HEK293 (cell line): ENCODE data around the gene AKAP8L.
A peak's percentile ranks its signal among the peaks of the same experiment; 100 is the strongest.

Source experiments
- CTCF ChIP-seq: fragments of 450-650 bp; formaldehyde crosslinking; IDR thresholded peaks from 2 replicates; pipeline ENCODE4 v1.5.1; 2016; ENCODE audit warnings: missing biosample characterization, missing genetic modification characterization
- ELK4 ChIP-seq: IDR thresholded peaks from 2 replicates; pipeline ENCODE4 v1.6.1; 2011; ENCODE audit warnings: mild to moderate bottlenecking, low read depth, low read length, borderline replicate concordance
- GLI2 ChIP-seq: fragments of 450-650 bp; formaldehyde crosslinking; IDR thresholded peaks from 2 replicates; pipeline ENCODE4; 2017; ENCODE audit warnings: missing biosample characterization, missing genetic modification characterization, low read depth, borderline replicate concordance
- GLIS2 ChIP-seq: fragments of 450-650 bp; formaldehyde crosslinking; IDR thresholded peaks from 2 replicates; pipeline ENCODE4 v1.5.1; 2016; ENCODE audit warnings: missing biosample characterization, missing genetic modification characterization
- HIC1 ChIP-seq: fragments of 450-650 bp; formaldehyde crosslinking; IDR thresholded peaks from 2 replicates; pipeline ENCODE4 v1.5.1; 2016; ENCODE audit warnings: missing biosample characterization, missing genetic modification characterization
- KLF8 ChIP-seq: fragments of 450-650 bp; formaldehyde crosslinking; IDR thresholded peaks from 2 replicates; pipeline ENCODE4 v1.5.1; 2016; ENCODE audit warnings: missing biosample characterization, missing genetic modification characterization
- OSR2 ChIP-seq: fragments of 450-650 bp; formaldehyde crosslinking; IDR thresholded peaks from 2 replicates; pipeline ENCODE4 v1.5.1; 2016; ENCODE audit warnings: missing biosample characterization, missing genetic modification characterization
- SETDB1 ChIP-seq: IDR thresholded peaks from one replicate; pipeline ENCODE4 v1.6.1; 2017; ENCODE audit warnings: mild to moderate bottlenecking, low read length, moderate library complexity, mixed read lengths; ENCODE audit not compliant: insufficient read length
- TRIM28 ChIP-seq: IDR thresholded peaks from 2 replicates; pipeline ENCODE4 v1.6.1; 2011; ENCODE audit warnings: low read length, control low read depth, borderline replicate concordance
- TSHZ1 ChIP-seq: fragments of 450-650 bp; formaldehyde crosslinking; IDR thresholded peaks from 2 replicates; pipeline ENCODE4 v1.5.1; 2016; ENCODE audit warnings: missing biosample characterization, missing genetic modification characterization, borderline replicate concordance
- YY2 ChIP-seq: fragments of 450-650 bp; formaldehyde crosslinking; IDR thresholded peaks from 2 replicates; pipeline ENCODE4 v1.5.1; 2016; ENCODE audit warnings: missing biosample characterization, missing genetic modification characterization
- ZEB2 ChIP-seq: fragments of 450-650 bp; formaldehyde crosslinking; IDR thresholded peaks from 2 replicates; pipeline ENCODE4 v1.5.1; 2016; ENCODE audit warnings: missing biosample characterization, missing genetic modification characterization
- ZFHX2 ChIP-seq: fragments of 450-650 bp; formaldehyde crosslinking; conservative IDR thresholded peaks from 2 replicates; pipeline ENCODE4 v1.5.1; 2016; ENCODE audit warnings: missing biosample characterization, missing genetic modification characterization
- ZFP41 ChIP-seq: fragments of 450-650 bp; formaldehyde crosslinking; IDR thresholded peaks from 2 replicates; pipeline ENCODE4 v1.5.1; 2016; ENCODE audit warnings: missing biosample characterization, missing genetic modification characterization, borderline replicate concordance
- ZIC2 ChIP-seq: fragments of 450-650 bp; formaldehyde crosslinking; IDR thresholded peaks from 2 replicates; pipeline ENCODE4 v1.5.1; 2016; ENCODE audit warnings: missing biosample characterization, missing genetic modification characterization
- ZNF157 ChIP-seq: fragments of 450-650 bp; formaldehyde crosslinking; IDR thresholded peaks from 2 replicates; pipeline ENCODE4 v1.5.1; 2016; ENCODE audit warnings: missing biosample characterization, missing genetic modification characterization
- ZNF169 ChIP-seq: fragments of 450-650 bp; formaldehyde crosslinking; IDR thresholded peaks from 2 replicates; pipeline ENCODE4 v1.5.1; 2016; ENCODE audit warnings: missing biosample characterization, missing genetic modification characterization
- ZNF174 ChIP-seq: fragments of 450-650 bp; formaldehyde crosslinking; IDR thresholded peaks from 2 replicates; pipeline ENCODE4 v1.5.0; 2017; ENCODE audit warnings: missing biosample characterization, mild to moderate bottlenecking, missing genetic modification characterization
- ZNF2 ChIP-seq: fragments of 450-650 bp; formaldehyde crosslinking; IDR thresholded peaks from 2 replicates; pipeline ENCODE4 v1.5.1; 2016; ENCODE audit warnings: missing biosample characterization, missing genetic modification characterization
- ZNF214 ChIP-seq: fragments of 450-650 bp; formaldehyde crosslinking; IDR thresholded peaks from 2 replicates; pipeline ENCODE4 v1.5.1; 2017; ENCODE audit warnings: missing biosample characterization, mild to moderate bottlenecking, missing genetic modification characterization, borderline replicate concordance
- ZNF302 ChIP-seq: fragments of 450-650 bp; formaldehyde crosslinking; IDR thresholded peaks from 2 replicates; pipeline ENCODE4 v1.5.1; 2016; ENCODE audit warnings: missing biosample characterization, missing genetic modification characterization, low read depth
- ZNF394 ChIP-seq: fragments of 450-650 bp; formaldehyde crosslinking; IDR thresholded peaks from 2 replicates; pipeline ENCODE4 v1.5.1; 2016; ENCODE audit warnings: missing biosample characterization, missing genetic modification characterization, mild to moderate bottlenecking, moderate library complexity, borderline replicate concordance
- ZNF433 ChIP-seq: fragments of 450-650 bp; formaldehyde crosslinking; IDR thresholded peaks from 2 replicates; pipeline ENCODE4 v1.5.1; 2016; ENCODE audit warnings: missing biosample characterization, missing genetic modification characterization, low read depth
- ZNF501 ChIP-seq: fragments of 450-650 bp; formaldehyde crosslinking; IDR thresholded peaks from 2 replicates; pipeline ENCODE4 v1.5.1; 2016; ENCODE audit warnings: missing biosample characterization, missing genetic modification characterization
- ZNF529 ChIP-seq: fragments of 450-650 bp; formaldehyde crosslinking; IDR thresholded peaks from 2 replicates; pipeline ENCODE4 v1.5.1; 2017; ENCODE audit warnings: missing genetic modification characterization, missing biosample characterization; ENCODE audit not compliant: insufficient replicate concordance
- ZNF549 ChIP-seq: fragments of 450-650 bp; IDR thresholded peaks from 2 replicates; pipeline ENCODE4 v1.5.1; 2018; ENCODE audit warnings: missing biosample characterization, missing genetic modification characterization, mild to moderate bottlenecking, inconsistent platforms, moderate library complexity
- ZNF600 ChIP-seq: fragments of 450-650 bp; formaldehyde crosslinking; IDR thresholded peaks from 2 replicates; pipeline ENCODE4 v1.5.1; 2016; ENCODE audit warnings: missing biosample characterization, missing genetic modification characterization
- ZNF624 ChIP-seq: fragments of 450-650 bp; formaldehyde crosslinking; IDR thresholded peaks from 2 replicates; pipeline ENCODE4 v1.5.1; 2017; ENCODE audit warnings: missing biosample characterization, missing genetic modification characterization
- ZNF639 ChIP-seq: fragments of 450-650 bp; formaldehyde crosslinking; IDR thresholded peaks from 2 replicates; pipeline ENCODE4 v1.5.1; 2016; ENCODE audit warnings: missing biosample characterization, missing genetic modification characterization
- ZNF660 ChIP-seq: fragments of 450-650 bp; IDR thresholded peaks from 2 replicates; pipeline ENCODE4 v1.5.1; 2018; ENCODE audit warnings: missing biosample characterization, mild to moderate bottlenecking, missing genetic modification characterization
- ZNF670 ChIP-seq: fragments of 450-650 bp; formaldehyde crosslinking; IDR thresholded peaks from 2 replicates; pipeline ENCODE4 v1.5.1; 2016; ENCODE audit warnings: missing biosample characterization, missing genetic modification characterization, low read depth
- ZNF785 ChIP-seq: fragments of 450-650 bp; formaldehyde crosslinking; IDR thresholded peaks from 2 replicates; pipeline ENCODE4 v1.5.1; 2016; ENCODE audit warnings: missing biosample characterization, missing genetic modification characterization

AKAP8L gene

GRCh38 chr19:15379999-15380647, 38.7 kb downstream of the AKAP8L start (continued):
- TF ChIP-seq TRIM28 (no peak), HIC1 (peak; percentile 79; the same call in 1 of the 2 replicates), KLF8 (tag by site-specific recombination) (peak; percentile 78), ZNF624 (tag by site-specific recombination) (no peak), ZNF549 (no peak), ELK4 (no peak), GLIS2 (tag by site-specific recombination) (peak; percentile 74), ZNF174 (tag by site-specific recombination) (no peak), TSHZ1 (no peak), ZEB2 (tag by site-specific recombination) (0 out of 2 replicates have a peak, but pooled peaks have one; percentile 48), OSR2 (tag by site-specific recombination) (no peak), ZFP41 (tag by site-specific recombination) (no peak), ZNF785 (0 out of 2 replicates have a peak, but pooled peaks have one; percentile 81), ZNF214 (no peak), ZNF660 (tag by site-specific recombination) (peak; percentile 71), ZIC2 (tag by site-specific recombination) (peak; percentile 58), ZNF157 (tag by site-specific recombination) (no peak), ZNF670 (no peak), YY2 (tag by site-specific recombination) (no peak), CTCF (tag by site-specific recombination) (peak; percentile 59), ZFHX2 (peak; percentile 97), SETDB1 (no peak), ZNF600 (tag by site-specific recombination) (peak; percentile 79), ZNF501 (no peak), GLI2 (tag by site-specific recombination) (no peak), ZNF433 (tag by site-specific recombination) (no peak), ZNF2 (no peak), ZNF639 (no peak), ZNF529 (tag by site-specific recombination) (no peak), ZNF169 (no peak), ZNF394 (no peak), ZNF302 (tag by site-specific recombination) (no peak)
